HuH-7.5 (cell line): ENCODE data around the gene SET.
"Not testable (repeated sequence)": the region's sequence is repeated elsewhere in the genome, so short reads cannot be mapped to it uniquely, and the experiment has no call there.

ENCODE experiments used
- DNase-seq: peaks from one replicate; pipeline ENCODE4 v3.0.0; 2011; ENCODE audit warnings: low spot score

SET gene

DNA sequence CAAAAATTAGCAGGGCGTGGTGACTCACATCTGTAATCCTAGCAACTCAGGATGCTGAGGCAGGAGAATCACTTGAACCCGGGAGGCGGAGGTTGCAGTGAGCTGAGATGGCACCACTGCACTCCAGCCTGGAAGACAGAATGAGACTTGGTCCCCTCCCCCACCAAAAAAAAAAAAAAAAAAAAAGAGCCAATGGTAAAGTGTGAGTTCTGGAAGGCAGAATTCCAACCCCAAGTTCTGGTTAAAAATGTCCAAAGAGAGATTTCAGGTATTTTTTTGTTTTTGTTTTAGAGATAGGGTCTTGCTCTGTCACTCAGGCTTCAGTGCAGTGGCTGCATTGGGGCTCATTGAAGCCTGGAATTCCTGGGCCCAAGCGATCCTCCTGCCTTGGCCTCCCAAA is 1.6 kb upstream of the SET start:
- DNase-seq = no peak

DNA sequence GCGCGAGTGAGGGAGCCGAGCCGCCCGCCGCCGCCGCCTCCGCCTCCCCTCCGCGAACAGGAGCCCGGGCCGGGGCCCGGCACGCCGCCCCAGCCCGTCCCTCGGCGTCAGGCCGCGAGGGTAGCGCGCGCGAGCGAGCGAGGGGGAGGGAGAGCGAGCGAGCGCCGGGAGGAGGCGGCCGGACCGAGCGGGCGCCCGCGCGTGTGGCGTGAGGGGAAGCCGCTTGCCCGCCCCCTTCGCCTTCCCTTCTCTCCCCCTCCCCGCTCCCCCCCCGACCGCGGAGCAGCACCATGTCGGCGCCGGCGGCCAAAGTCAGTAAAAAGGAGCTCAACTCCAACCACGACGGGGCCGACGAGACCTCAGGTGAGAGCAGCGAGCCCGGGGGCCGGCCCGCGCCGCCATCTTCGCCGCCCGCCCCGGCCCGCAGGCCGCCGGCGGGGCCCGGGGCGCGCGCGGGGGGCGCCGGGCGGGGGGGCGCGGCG is 312 bp downstream of the SET start:
- no peak for DNase-seq

DNA sequence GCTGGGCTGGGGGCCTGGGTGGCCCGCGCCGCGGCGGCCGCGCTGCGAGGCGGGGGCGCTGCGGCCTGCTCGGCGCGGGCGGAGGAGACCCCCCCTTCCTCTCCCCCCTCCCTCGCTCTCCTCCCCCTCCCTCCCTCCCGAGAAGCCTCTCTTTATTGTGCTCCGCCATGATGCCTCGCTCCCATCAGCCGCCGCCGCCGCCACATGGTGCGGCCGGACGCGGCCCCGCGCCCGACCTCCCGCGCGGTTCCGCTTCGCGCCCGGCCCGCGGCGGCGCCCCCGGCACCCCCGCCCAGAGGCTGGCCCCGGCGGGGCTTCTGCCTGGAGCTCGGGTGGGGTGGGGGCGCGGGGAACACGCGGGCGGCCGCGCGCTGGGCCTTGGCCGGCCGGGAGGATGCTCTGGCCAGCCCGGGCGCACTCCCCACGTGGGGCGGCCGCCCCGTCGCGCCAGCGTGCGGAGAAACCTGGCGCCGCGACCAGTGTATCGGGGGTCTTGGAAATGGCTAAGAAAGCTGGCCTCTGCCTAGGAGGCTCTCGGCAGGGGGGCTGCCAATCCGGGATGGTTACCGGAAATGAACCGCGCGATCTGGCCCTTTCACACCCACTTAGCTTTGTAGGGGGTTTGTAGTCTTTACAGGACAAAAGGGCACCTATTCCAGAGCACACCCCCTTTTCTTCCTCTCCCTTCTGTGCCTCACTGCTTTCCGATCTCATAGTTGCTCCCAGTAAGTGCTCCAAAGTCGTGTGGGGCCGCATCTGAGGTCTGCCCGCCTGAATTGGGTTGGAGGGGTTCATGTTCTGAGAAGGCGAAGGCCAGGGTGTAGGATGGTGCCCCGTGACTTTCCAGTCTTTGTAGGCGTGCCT is 1.0 kb downstream of the SET start:
- peak; percentile 71 for DNase-seq

DNA sequence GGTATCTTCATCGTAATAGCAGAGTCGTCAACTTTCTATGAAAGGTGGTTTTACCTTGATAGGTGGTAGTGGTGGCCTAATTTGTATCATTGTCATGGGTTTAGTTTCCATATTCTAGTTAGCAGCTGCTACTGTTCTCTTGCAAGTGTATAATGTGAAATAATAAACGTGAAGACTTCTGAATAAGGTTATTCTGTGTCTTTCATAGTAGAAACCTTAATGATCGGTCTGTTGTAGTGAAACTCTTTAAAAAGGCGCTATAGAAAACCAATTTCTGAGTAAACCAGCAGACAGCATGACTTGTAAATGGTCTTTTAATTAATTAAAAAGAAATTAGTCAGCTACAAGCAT is 1.6 kb downstream of the SET start:
- DNase-seq = no peak

DNA sequence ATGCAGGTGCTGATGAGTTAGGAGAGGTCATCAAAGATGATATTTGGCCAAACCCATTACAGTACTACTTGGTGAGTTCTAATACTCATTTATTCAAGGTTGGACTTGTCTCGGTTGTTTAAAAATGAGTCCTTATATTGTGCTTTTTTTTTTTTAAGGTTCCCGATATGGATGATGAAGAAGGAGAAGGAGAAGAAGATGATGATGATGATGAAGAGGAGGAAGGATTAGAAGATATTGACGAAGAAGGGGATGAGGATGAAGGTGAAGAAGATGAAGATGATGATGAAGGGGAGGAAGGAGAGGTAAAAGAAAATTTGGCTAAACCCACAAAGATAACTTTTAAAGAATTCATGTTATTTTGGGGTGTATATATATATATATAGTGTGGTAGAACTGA is 4.7 kb downstream of the SET start:
- DNase-seq = not testable (repeated sequence)

DNA sequence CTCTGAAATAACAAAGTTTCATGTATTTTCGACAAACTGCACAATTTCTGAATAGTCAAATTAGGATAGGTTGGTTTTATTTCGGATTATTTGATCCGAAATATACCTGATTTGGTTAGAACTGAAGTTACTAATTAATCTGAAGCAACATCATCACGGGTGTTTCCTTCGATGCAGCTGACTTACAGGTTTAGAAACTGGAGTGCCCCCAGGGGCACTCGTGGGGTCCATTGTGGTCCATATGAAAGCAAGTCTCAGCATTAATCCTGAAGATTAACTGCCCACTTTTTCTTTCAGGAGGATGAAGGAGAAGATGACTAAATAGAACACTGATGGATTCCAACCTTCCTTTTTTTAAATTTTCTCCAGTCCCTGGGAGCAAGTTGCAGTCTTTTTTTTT is 5.3 kb downstream of the SET start:
- DNase-seq = no peak

DNA sequence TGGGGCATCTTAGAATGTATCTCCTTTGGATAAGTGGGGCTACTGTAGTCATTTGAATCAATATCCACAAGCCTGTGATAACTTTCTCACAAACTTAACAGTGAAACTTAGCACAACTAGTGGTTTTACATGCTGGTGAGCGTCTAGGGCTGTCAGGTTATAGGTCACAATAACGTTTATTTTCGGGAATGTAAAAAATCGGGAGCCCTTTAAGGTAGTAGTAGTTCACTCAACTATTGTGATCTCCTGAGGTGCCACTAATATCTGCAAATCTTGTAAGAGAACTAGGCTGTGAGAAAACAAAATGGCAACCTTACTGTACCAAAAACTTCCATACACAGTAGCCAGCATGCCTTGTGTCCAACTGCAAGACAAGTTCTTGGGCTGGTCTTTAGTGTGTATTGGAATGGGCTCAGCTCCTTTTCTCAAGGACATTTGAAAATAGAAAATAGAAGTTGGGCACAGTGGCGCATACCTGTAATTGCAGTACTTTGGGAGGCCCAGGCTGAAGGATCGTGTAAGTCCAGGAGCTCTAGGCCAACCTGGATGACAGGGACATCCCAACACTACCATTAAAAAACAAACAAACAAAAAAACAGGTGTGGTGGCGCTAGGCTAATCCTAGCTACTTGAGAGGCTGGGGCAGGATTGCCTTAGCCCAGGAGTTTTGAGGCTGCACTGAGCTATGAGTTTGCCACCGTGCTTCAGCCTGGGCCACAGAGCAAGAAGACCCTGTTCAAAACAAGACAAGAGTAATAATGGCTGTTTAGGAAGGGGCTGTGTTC is 8.1 kb downstream of the SET start:
- no peak for DNase-seq

DNA sequence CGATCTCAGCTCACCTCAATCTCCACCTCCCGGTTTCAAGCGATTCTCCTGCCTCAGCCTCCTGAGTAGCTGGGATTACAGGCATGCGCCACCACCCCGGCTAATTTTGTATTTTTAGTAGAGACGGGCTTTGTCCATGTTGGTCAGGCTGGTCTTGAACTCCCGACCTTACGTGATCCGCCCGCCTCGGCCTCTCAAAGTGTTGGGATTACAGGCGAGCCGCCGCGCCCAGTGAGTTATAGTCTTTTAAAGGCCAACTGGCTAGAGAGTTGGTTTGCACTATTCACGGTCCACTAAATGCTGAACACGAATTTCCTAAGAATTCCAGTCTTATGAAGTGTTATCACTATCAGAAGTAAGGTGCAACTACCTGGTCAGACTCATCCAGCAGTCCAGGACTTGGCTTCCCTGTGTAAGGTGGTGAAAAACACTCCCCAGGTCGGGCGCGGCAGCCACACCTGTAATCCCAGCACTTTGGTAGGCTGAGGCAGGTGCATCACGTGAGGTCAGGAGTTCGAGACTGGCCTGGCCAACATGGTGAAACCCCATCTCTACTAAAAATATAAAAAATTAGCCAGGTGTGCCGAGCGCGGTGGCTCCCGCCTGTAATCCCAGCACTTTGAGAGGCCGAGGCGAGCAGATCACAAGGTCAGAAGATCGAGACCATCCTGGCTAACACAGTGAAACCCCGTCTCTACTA is 10.2 kb downstream of the SET start:
- not testable (repeated sequence) for DNase-seq

DNA sequence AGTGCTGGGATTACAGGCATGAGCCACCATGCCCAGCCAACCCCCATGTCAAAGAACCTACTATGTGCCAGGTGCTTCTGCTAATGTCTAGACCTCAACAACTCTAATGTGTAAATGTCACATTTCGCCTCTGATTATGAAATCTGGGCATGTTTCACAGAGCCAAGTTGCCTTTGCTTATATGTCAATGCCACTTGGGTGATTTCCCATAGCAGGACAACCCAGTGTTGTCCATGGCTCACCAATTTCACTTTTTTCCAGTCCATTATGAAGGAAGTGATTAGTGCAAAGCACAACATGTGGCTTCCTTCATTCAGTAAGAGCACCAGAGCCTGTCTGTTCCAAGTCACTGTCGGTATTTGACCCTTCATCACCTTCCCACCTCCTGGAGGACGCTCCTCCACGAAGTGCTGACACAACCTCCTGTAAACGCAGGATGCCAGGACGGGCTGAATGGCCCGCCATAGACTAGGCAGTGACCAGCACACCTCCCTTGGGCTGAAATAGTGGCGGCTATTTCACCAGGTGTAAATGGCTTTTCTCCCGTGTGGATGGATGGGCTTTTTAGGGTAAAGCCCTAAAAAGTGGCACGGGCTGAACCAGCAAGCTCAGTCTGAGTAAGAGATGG is 12.3 kb downstream of the SET start:
- DNase-seq = no peak

DNA sequence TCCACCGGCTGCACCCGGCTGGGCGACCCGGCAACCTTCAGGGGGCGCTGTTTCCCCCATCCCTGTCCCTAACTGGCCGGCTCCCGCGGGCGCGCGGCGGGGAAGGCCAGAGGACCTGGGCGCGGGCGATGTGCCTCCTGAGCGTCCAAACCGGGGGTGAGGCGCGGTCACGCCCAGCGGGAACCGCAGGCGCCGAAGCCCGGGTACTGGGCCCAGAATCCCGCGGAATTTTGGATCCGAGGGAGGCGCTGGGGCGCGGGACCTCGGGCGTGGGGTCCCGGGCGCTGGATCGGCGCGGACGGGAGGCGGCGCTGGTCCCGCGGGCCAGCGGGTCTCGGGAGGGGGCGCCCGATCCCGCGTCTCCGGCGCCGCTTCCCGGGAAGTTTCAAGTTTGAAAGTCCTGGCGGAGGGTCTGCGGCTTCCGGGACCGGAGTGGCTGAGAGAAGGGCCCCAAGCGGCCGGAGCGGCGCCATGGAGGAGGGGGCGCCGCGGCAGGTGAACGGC is 13.5 kb downstream of the SET start, which contains the start of gene PKN3:
Gene PKN3, plus strand, starts transcription at position 59 of the 504 bp plus-strand sequence. Its CDS starts 413 bp downstream, at position 472.
- DNase-seq = peak; percentile 97

DNA sequence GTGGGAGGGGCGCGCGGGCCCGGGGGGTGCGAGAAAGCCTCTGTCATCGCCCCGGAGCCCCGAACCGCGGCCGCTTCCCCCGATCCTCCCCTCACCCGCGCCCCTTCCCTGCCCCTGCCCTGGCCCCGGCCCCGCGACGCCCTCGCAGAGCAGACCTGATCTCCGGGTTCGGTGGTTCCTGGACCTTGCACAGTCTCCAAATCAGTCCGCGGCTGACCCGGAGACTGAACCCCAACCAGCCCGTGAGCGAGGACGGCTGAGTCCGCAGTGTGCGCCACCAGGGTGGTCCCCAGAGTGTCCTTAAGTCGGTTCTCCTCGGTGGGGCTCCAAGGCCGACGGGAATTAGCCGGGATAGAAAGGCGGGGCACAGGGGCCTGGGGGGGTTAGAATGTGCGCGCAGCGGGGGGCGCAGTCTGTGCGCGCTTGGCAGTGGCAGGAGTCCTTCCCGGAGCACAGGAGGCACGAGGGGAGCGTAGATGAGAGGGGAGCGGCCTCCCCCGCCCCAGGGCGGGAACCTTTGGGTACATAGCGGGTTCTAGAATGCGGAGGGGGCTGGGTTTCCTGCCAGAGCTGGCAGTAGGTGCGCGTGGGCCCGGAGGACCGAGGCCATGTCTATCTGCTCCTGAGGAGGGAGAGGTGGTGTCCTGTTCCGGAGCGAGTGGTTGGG is 14.1 kb downstream of the SET start:
- DNase-seq = peak; percentile 74

DNA sequence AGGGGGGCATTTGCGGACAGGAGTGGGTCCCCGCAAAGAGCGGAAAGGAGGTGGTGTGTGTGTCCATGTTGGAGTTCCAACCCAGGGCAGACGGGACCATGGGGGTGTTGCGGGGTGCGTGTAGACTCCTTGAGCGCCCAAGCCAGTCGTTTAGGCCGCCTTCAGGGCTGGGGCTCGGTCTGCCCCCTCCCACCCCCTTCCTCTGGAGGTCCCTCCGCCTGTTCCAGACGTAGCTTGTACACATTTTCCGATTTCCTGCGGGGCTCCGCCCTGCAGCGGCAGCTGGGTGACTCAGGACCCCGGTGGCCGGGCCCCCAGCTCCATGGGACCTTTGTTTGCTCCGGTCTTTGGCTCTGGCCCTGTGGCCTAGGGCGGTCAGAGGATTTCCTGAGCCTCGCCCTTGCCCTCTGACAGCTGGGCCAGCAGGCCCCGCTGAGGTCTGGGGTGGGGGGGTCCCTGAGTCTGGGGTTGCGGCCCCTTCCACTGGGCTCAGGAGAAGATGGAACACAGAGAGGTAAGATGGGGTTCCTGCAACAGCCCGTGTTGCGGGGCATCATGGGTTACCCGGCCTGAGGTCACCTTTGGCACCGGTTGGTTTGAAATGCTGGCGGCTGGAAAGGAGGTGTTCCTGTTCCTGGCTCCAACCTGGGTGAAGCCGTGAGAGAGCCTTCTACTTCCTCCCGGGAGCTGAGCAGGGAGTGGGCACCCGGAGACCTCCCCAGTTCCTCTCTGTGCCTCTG is 14.8 kb downstream of the SET start:
- no peak for DNase-seq

DNA sequence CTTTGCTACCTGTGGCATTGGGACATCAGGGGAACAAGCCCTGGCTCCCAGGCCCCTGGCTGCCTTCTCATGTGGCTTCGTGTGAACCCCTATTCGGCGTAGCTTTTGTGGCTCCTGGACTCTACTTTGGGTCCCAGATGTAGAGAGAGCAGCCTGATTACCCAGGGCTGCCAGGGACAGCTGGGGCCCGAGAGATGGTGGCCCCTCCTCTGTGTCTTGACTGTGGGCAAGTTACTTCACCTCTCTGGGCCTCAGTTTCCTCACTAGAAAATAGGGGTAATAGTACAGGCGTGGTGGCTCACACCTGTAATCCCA is 15.3 kb downstream of the SET start:
- no peak for DNase-seq

DNA sequence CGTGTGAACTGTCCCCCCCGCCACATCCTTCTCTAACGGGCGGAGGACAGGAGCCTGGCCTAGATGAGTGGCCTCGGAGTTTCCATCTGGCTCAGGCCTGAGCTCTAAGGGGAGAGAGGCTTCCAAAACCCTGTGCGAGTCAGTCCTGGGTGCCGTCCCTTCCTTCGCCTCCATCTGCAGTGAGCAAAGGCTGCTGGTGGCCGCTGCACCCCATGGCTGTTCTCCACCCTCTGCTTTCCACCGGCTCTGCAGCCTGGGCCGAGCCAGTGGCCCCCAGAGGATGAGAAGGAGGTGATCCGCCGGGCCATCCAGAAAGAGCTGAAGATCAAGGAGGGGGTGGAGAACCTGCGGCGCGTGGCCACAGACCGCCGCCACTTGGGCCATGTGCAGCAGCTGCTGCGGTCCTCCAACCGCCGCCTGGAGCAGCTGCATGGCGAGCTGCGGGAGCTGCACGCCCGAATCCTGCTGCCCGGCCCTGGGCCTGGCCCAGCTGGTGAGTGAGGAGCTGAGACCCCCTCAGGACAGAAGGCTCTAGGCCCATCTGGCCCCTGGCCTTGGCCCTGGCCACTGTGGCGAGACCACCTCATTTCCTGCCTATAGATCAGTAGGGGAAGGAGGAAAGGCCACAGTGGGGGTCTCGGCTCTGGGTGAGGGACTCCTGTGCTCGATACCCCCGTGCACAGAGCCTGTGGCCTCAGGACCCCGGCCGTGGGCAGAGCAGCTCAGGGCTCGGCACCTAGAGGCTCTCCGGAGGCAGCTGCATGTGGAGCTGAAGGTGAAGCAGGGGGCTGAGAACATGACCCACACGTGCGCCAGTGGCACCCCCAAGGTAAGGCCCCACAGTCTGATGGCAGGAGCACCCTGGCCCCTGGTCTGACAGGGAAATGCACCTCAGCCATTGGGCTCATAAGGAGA is 16.3 kb downstream of the SET start:
- no peak for DNase-seq

DNA sequence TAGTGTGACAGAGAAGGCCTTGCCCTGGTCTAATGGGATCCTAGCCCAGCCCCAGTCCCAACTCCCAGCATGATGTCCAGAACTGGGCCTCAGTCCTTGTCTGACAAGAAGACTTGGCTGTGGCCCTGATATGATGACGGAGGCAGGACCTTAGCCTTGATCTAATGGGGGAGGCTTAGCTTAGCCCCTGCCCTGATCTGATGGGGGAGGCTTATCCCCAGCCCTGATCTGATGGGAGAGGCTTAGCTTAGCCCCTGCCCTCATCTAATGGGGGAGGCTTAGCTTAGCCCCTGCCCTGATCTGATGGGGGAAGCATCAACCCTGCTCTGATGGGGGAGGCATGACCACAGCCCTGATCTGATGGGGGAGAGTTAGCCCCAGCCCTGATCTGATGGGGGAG is 17.0 kb downstream of the SET start:
- DNase-seq = no peak

DNA sequence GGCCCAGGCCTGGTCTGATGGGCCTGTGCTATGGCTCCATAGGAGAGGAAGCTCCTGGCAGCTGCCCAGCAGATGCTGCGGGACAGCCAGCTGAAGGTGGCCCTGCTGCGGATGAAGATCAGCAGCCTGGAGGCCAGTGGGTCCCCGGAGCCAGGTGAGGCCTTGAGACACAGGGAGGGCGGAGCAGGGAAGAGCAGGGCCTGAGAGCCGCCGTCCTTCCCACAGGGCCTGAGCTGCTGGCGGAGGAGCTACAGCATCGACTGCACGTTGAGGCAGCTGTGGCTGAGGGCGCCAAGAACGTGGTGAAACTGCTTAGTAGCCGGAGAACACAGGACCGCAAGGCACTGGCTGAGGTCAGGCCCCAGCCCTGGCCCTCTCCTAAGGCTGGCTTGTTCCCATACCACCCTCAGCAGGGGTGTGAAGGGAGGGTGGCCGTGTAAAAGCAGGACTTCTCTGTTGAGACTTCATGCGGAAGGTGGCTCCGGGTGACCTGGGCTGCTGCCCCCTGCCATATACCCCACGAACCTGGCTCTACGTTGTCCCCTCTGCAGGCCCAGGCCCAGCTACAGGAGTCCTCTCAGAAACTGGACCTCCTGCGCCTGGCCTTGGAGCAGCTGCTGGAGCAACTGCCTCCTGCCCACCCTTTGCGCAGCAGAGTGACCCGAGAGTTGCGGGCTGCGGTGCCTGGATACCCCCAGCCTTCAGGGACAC is 17.8 kb downstream of the SET start:
- no peak for DNase-seq

DNA sequence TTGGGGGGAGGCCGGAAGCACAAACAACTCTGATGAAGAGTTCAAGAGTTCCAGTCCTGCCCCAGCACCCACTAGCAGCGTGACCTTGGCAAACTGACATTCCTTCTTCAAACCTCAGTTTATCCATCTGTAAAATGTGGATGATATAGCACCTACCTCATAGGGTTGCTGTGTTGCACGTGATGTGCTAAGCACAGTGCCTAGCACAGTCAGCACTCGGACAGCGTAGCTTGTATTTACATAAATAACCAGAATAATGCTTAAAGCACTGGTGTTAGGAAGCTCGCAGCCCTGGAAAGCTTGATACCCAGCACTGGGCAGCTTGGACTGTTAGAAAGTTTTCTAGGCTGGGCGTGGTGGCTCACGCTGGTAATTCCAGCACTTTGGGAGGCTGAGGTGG is 18.4 kb downstream of the SET start:
- DNase-seq = no peak

DNA sequence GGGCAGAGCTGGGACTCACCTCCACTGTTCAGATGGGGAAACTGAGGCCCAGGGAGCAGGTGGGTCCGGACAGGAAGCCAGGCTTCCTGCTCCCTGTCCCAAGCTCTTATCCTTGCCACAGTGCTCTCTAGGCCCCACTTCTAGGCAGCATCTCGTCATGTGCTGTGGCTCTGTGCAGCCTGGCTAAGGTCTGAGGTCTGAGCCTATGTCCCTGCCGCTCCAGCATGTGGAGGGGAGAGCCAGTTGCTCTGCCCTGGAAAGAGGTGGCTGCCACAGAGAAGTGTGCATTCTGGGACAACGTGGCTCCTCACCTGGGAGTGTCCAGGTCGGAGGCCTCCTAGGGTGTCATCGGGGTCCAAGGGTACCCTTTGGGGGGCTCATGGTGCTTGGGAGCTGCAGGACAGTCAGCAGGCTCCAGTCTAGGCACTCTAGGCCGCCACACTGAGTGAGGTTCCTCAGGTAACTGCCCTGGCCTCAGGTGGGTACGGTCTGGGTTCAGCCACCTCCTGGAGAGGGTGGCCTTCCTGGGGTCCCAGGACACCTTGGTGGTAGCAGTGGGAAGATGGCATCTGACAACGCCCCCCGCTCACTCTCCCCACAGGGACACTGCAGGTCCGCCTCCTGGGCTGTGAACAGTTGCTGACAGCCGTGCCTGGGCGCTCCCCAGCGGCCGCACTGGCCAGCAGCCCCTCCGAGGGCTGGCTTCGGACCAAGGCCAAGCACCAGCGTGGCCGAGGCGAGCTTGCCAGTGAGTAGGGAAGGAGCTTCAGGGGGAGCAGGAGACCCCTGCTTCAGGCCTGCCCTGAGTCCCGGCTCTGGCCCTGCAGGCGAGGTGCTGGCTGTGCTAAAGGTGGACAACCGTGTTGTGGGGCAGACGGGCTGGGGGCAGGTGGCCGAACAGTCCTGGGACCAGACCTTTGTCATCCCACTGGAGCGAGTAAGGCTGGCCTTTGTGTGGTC is 23.7 kb downstream of the SET start:
- DNase-seq = no peak
